ENCODE measurements around the gene CNTRL.
A peak's percentile ranks its signal among the peaks of the same experiment; 100 is the strongest.
"Not testable (repeated sequence)": the region's sequence is repeated elsewhere in the genome, so short reads cannot be mapped to it uniquely, and the experiment has no call there.

Gene CNTRL

GRCh38 chr9:121107029-121107428, 32.3 kb downstream of the CNTRL start:
- Histone ChIP-seq H3K36me3 (ENCODE audit: control insufficient read depth, insufficient read depth, low read length) (no peaks in the 10 kb centered on the region), H3K4me3 (ENCODE audit: extremely low read depth, insufficient read depth, low read length, poor library complexity, severe bottlenecking) (no peak overlapping the region), H3K9me3 (ENCODE audit: control insufficient read depth, low read length) (no peaks in the 10 kb centered on the region), H3K4me1 (ENCODE audit: control insufficient read depth, insufficient read depth, low read length, poor library complexity, severe bottlenecking) (no peaks in the 10 kb centered on the region), H3K27ac (ENCODE audit: low read depth, low read length, severe bottlenecking) (no peak overlapping the region)
- 86 to 100% methylated on average over 1 of the region's 1 CpG for WGBS, 2 experiments (ENCODE audit: insufficient coverage in 2 of 2)

GRCh38 chr9:121107881-121108280, 33.1 kb downstream of the CNTRL start:
- no peaks in the 10 kb centered on the region for H3K36me3 ChIP-seq (ENCODE audit: control insufficient read depth, insufficient read depth, low read length)
- no CpG with 5 or more reads among the region's 1 CpG for WGBS, 2 experiments (ENCODE audit: insufficient coverage in 2 of 2)
- H3K27ac ChIP-seq (ENCODE audit: low read depth, low read length, severe bottlenecking) = no peak overlapping the region
- no peaks in the 10 kb centered on the region for H3K4me1 ChIP-seq (ENCODE audit: control insufficient read depth, insufficient read depth, low read length, poor library complexity, severe bottlenecking)
- H3K9me3 ChIP-seq (ENCODE audit: control insufficient read depth, low read length) = no peaks in the 10 kb centered on the region
- H3K4me3 ChIP-seq (ENCODE audit: extremely low read depth, insufficient read depth, low read length, poor library complexity, severe bottlenecking) = no peak overlapping the region

GRCh38 chr9:121115466-121115865, 40.7 kb downstream of the CNTRL start:
- 100% methylated on average over 1 of the region's 1 CpG; no CpG with 5 or more reads in 1 of the 2 experiments for WGBS, 2 experiments (ENCODE audit: insufficient coverage in 2 of 2)
- Histone ChIP-seq H3K4me3 (ENCODE audit: extremely low read depth, insufficient read depth, low read length, poor library complexity, severe bottlenecking) (no peak overlapping the region), H3K27ac (ENCODE audit: low read depth, low read length, severe bottlenecking) (no peak overlapping the region), H3K4me1 (ENCODE audit: control insufficient read depth, insufficient read depth, low read length, poor library complexity, severe bottlenecking) (peaks cover 3% of the 10 kb centered on the region), H3K36me3 (ENCODE audit: control insufficient read depth, insufficient read depth, low read length) (no peaks in the 10 kb centered on the region), H3K9me3 (ENCODE audit: control insufficient read depth, low read length) (no peaks in the 10 kb centered on the region)

- no peaks in the 10 kb centered on the region for H3K9me3 ChIP-seq (ENCODE audit: control insufficient read depth, low read length)
- peaks cover 5% of the 10 kb centered on the region for H3K4me1 ChIP-seq (ENCODE audit: control insufficient read depth, insufficient read depth, low read length, poor library complexity, severe bottlenecking)
- 85 to 100% methylated on average over 1 to 2 of the region's 2 CpGs for WGBS, 2 experiments (ENCODE audit: insufficient coverage in 2 of 2)
- no peak overlapping the region for H3K27ac ChIP-seq (ENCODE audit: low read depth, low read length, severe bottlenecking)
- H3K36me3 ChIP-seq (ENCODE audit: control insufficient read depth, insufficient read depth, low read length) = no peaks in the 10 kb centered on the region
- H3K4me3 ChIP-seq (ENCODE audit: extremely low read depth, insufficient read depth, low read length, poor library complexity, severe bottlenecking) = no peak overlapping the region
Measured at GRCh38 chr9:121118266-121118665, 43.5 kb downstream of the CNTRL start.

GRCh38 chr9:121120386-121120785, 45.6 kb downstream of the CNTRL start:
- 83 to 100% methylated on average over 1 of the region's 2 CpGs for WGBS, 2 experiments (ENCODE audit: insufficient coverage in 2 of 2)
- Histone ChIP-seq H3K4me3 (ENCODE audit: extremely low read depth, insufficient read depth, low read length, poor library complexity, severe bottlenecking) (no peak overlapping the region), H3K27ac (ENCODE audit: low read depth, low read length, severe bottlenecking) (no peak overlapping the region), H3K36me3 (ENCODE audit: control insufficient read depth, insufficient read depth, low read length) (no peaks in the 10 kb centered on the region), H3K4me1 (ENCODE audit: control insufficient read depth, insufficient read depth, low read length, poor library complexity, severe bottlenecking) (peaks cover 5% of the 10 kb centered on the region), H3K9me3 (ENCODE audit: control insufficient read depth, low read length) (no peaks in the 10 kb centered on the region)

- no peaks in the 10 kb centered on the region for H3K9me3 ChIP-seq (ENCODE audit: control insufficient read depth, low read length)
- H3K36me3 ChIP-seq (ENCODE audit: control insufficient read depth, insufficient read depth, low read length) = no peaks in the 10 kb centered on the region
- no peak overlapping the region for H3K27ac ChIP-seq (ENCODE audit: low read depth, low read length, severe bottlenecking)
- peaks cover 5% of the 10 kb centered on the region for H3K4me1 ChIP-seq (ENCODE audit: control insufficient read depth, insufficient read depth, low read length, poor library complexity, severe bottlenecking)
- peak overlapping the region; percentile 27 for H3K4me3 ChIP-seq (ENCODE audit: extremely low read depth, insufficient read depth, low read length, poor library complexity, severe bottlenecking)
- WGBS, 2 experiments (ENCODE audit: insufficient coverage in 2 of 2) = 0% methylated on average over 11 to 13 of the region's 17 CpGs
Measured at GRCh38 chr9:121121582-121122087, 46.9 kb downstream of the CNTRL start.

- H3K4me1 ChIP-seq (ENCODE audit: control insufficient read depth, insufficient read depth, low read length, poor library complexity, severe bottlenecking) = peaks cover 5% of the 10 kb centered on the region
- WGBS, 2 experiments (ENCODE audit: insufficient coverage in 2 of 2) = 86% methylated on average over 1 of the region's 5 CpGs; no CpG with 5 or more reads in 1 of the 2 experiments
- no peak overlapping the region for H3K27ac ChIP-seq (ENCODE audit: low read depth, low read length, severe bottlenecking)
- H3K4me3 ChIP-seq (ENCODE audit: extremely low read depth, insufficient read depth, low read length, poor library complexity, severe bottlenecking) = peak overlapping the region; percentile 27
- H3K36me3 ChIP-seq (ENCODE audit: control insufficient read depth, insufficient read depth, low read length) = peaks cover 3% of the 10 kb centered on the region
- H3K9me3 ChIP-seq (ENCODE audit: control insufficient read depth, low read length) = no peaks in the 10 kb centered on the region
Measured at GRCh38 chr9:121122246-121123032, 47.7 kb downstream of the CNTRL start.

GRCh38 chr9:121123816-121124535, 49.2 kb downstream of the CNTRL start:
- Histone ChIP-seq H3K4me3 (ENCODE audit: extremely low read depth, insufficient read depth, low read length, poor library complexity, severe bottlenecking) (no peak overlapping the region), H3K27ac (ENCODE audit: low read depth, low read length, severe bottlenecking) (no peak overlapping the region), H3K9me3 (ENCODE audit: control insufficient read depth, low read length) (no peaks in the 10 kb centered on the region), H3K36me3 (ENCODE audit: control insufficient read depth, insufficient read depth, low read length) (peaks cover 3% of the 10 kb centered on the region), H3K4me1 (ENCODE audit: control insufficient read depth, insufficient read depth, low read length, poor library complexity, severe bottlenecking) (peaks cover 5% of the 10 kb centered on the region)
- WGBS, 2 experiments (ENCODE audit: insufficient coverage in 2 of 2) = 94 to 100% methylated on average over 2 to 4 of the region's 5 CpGs

GRCh38 chr9:121125590-121125989, 50.8 kb downstream of the CNTRL start:
- Histone ChIP-seq H3K4me3 (ENCODE audit: extremely low read depth, insufficient read depth, low read length, poor library complexity, severe bottlenecking) (no peak overlapping the region), H3K27ac (ENCODE audit: low read depth, low read length, severe bottlenecking) (no peak overlapping the region), H3K4me1 (ENCODE audit: control insufficient read depth, insufficient read depth, low read length, poor library complexity, severe bottlenecking) (peaks cover 1% of the 10 kb centered on the region), H3K9me3 (ENCODE audit: control insufficient read depth, low read length) (no peaks in the 10 kb centered on the region), H3K36me3 (ENCODE audit: control insufficient read depth, insufficient read depth, low read length) (peaks cover 3% of the 10 kb centered on the region)
- WGBS, 2 experiments (ENCODE audit: insufficient coverage in 2 of 2) = 77 to 81% methylated on average over 3 of the region's 3 CpGs

GRCh38 chr9:121129384-121129783, 54.6 kb downstream of the CNTRL start:
- WGBS, 2 experiments (ENCODE audit: insufficient coverage in 2 of 2) = 80 to 100% methylated on average over 1 of the region's 3 CpGs
- H3K36me3 ChIP-seq (ENCODE audit: control insufficient read depth, insufficient read depth, low read length); H3K9me3 ChIP-seq (ENCODE audit: control insufficient read depth, low read length); H3K4me3 ChIP-seq (ENCODE audit: extremely low read depth, insufficient read depth, low read length, poor library complexity, severe bottlenecking); H3K4me1 ChIP-seq (ENCODE audit: control insufficient read depth, insufficient read depth, low read length, poor library complexity, severe bottlenecking); H3K27ac ChIP-seq (ENCODE audit: low read depth, low read length, severe bottlenecking): not testable (repeated sequence)

Data from mesodermal cell (in vitro differentiated cells).